ENCODE measurements around the gene DBN1.

GRCh38 chr5:177421062-177421798, 52.2 kb downstream of the DBN1 start:
- no peak for TF ChIP-seq EZH2 (IDR thresholded peaks at IDR 0.05; ENCODE audit: borderline replicate concordance, insufficient read depth, low read depth, low read length, poor library complexity, severe bottlenecking)
- TF ChIP-seq, protein P1, sequence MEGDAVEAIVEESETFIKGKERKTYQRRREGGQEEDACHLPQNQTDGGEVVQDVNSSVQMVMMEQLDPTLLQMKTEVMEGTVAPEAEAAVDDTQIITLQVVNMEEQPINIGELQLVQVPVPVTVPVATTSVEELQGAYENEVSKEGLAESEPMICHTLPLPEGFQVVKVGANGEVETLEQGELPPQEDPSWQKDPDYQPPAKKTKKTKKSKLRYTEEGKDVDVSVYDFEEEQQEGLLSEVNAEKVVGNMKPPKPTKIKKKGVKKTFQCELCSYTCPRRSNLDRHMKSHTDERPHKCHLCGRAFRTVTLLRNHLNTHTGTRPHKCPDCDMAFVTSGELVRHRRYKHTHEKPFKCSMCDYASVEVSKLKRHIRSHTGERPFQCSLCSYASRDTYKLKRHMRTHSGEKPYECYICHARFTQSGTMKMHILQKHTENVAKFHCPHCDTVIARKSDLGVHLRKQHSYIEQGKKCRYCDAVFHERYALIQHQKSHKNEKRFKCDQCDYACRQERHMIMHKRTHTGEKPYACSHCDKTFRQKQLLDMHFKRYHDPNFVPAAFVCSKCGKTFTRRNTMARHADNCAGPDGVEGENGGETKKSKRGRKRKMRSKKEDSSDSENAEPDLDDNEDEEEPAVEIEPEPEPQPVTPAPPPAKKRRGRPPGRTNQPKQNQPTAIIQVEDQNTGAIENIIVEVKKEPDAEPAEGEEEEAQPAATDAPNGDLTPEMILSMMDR (IDR thresholded peaks at IDR 0.05) = no peak

Measured in B cell (primary cell).